Keratinocyte (primary cell): Measurements from ENCODE around the gene STYK1.

Experiments used
- EZH2 ChIP-seq: IDR thresholded peaks from one replicate; pipeline ENCODE4 v1.6.1; 2012; ENCODE audit warnings: inconsistent platforms, mild to moderate bottlenecking, low read length, moderate library complexity
- TF ChIP-seq, protein P1 (sequence below), 3 experiments: IDR thresholded peaks in 1 of 3; conservative IDR thresholded peaks in 1 of 3; optimal IDR thresholded peaks in 1 of 3; 2 replicates in 2 of 3; 3 replicates in 1 of 3; pipeline versions ENCODE3 to v1.5.1; 2011; ENCODE audit warnings: low read length in 3 of 3, mild to moderate bottlenecking in 3 of 3, moderate library complexity in 2 of 3, control low read depth in 1 of 3, inconsistent platforms in 1 of 3; ENCODE audit not compliant: insufficient read depth in 2 of 3; ENCODE audit errors: extremely low read depth in 1 of 3

DNA sequence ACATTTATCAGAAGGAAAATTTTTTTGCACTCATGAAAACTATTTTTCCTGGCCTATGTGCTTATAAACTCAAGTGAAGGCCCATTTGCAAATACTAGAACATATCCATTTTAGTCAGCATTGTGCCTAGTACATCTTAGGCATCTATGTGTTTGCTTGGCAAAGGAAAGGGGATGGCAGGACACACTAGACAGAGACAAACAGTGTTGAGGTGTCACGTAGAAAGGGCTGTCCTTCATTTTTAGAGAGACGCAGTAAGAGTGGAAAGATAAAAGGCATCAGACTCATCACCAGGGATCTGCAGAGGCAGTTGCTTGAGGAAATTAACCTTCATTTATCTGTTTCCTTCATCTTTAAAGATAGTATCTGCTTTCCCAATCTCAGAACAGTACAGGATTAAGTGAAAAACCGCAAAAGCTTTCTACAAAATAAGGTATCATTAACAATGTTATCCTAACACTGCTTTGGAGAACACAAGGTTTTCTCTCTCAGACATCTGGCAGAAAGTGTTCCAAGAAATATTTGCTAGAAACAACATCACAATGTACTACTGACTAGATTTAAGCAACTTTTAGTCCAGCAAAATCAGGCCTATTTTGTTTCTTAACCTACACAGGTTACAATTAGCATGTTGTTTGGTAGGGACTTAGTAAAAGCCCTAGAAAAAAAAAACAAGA, 47.3 kb upstream of the STYK1 start:
- TF ChIP-seq, protein P1, sequence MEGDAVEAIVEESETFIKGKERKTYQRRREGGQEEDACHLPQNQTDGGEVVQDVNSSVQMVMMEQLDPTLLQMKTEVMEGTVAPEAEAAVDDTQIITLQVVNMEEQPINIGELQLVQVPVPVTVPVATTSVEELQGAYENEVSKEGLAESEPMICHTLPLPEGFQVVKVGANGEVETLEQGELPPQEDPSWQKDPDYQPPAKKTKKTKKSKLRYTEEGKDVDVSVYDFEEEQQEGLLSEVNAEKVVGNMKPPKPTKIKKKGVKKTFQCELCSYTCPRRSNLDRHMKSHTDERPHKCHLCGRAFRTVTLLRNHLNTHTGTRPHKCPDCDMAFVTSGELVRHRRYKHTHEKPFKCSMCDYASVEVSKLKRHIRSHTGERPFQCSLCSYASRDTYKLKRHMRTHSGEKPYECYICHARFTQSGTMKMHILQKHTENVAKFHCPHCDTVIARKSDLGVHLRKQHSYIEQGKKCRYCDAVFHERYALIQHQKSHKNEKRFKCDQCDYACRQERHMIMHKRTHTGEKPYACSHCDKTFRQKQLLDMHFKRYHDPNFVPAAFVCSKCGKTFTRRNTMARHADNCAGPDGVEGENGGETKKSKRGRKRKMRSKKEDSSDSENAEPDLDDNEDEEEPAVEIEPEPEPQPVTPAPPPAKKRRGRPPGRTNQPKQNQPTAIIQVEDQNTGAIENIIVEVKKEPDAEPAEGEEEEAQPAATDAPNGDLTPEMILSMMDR (optimal IDR thresholded peaks at IDR 0.05 in 1 of 3, IDR thresholded peaks at IDR 0.05 in 1 of 3, conservative IDR thresholded peaks at IDR 0.05 in 1 of 3; ENCODE audit: extremely low read depth in 1 of 3, insufficient read depth in 2 of 3, low read length in 3 of 3) = no peak
- no peak for TF ChIP-seq EZH2
